HG02610 (cell line): ENCODE results near the gene PITX3.
"Not testable (repeated sequence)": the region's sequence is repeated elsewhere in the genome, so short reads cannot be mapped to it uniquely, and the experiment has no call there.

Experiments used
- ATAC-seq: cut with Tn5 transposase; IDR thresholded peaks from one replicate; pipeline ENCODE4 v1.9.1; 2021; ENCODE audit warnings: mild to moderate bottlenecking, moderate library complexity; ENCODE audit not compliant: unreplicated experiment

Gene PITX3

GRCh38 chr10:102261196-102261595, 19.9 kb upstream of the PITX3 start:
- ATAC-seq: no peak

GRCh38 chr10:102255404-102255803, 14.1 kb upstream of the PITX3 start:
- no peak for ATAC-seq

- ATAC-seq: no peak
These were observed 13.1 kb upstream of the PITX3 start for GRCh38 chr10:102254426-102254825.

- not testable (repeated sequence) for ATAC-seq
These were observed 11.2 kb upstream of the PITX3 start for GRCh38 chr10:102252508-102252907.

GRCh38 chr10:102247734-102248133, 6.4 kb upstream of the PITX3 start:
- no peak for ATAC-seq

- no peak for ATAC-seq
These were observed 4.9 kb upstream of the PITX3 start for GRCh38 chr10:102246261-102246660.

GRCh38 chr10:102245932-102246251, 4.6 kb upstream of the PITX3 start:
- no peak for ATAC-seq

GRCh38 chr10:102245082-102245931, 4.0 kb upstream of the PITX3 start, which contains the start of gene GBF1:
TSS of gene GBF1 (plus strand) at chr10:102245532. CDS start at chr10:102258939, 13,407 bp downstream.
- ATAC-seq: peak; percentile 93

GRCh38 chr10:102243309-102243708, 2.0 kb upstream of the PITX3 start:
- no peak for ATAC-seq

GRCh38 chr10:102242118-102242485, 790 bp upstream of the PITX3 start:
- no peak for ATAC-seq

- no peak for ATAC-seq
These were observed 274 bp downstream of the PITX3 start for GRCh38 chr10:102241032-102241443.

GRCh38 chr10:102240467-102241031, 763 bp downstream of the PITX3 start:
- ATAC-seq: no peak

GRCh38 chr10:102237711-102238252, 3.5 kb downstream of the PITX3 start:
- no peak for ATAC-seq

- ATAC-seq: no peak
These were observed 5.3 kb downstream of the PITX3 start for GRCh38 chr10:102236006-102236405.

GRCh38 chr10:102235598-102235920, 5.8 kb downstream of the PITX3 start:
- ATAC-seq: no peak

GRCh38 chr10:102234888-102235597, 6.3 kb downstream of the PITX3 start:
- no peak for ATAC-seq

- ATAC-seq: no peak
These were observed 7.3 kb downstream of the PITX3 start for GRCh38 chr10:102233997-102234396.

- ATAC-seq: no peak
These were observed 9.7 kb downstream of the PITX3 start for GRCh38 chr10:102231357-102232318.

- no peak for ATAC-seq
These were observed 10.4 kb downstream of the PITX3 start for GRCh38 chr10:102230861-102231356.

- no peak for ATAC-seq
These were observed 10.9 kb downstream of the PITX3 start for GRCh38 chr10:102230264-102230860.
